ENCODE results near the gene STRN4. TPM values are rescaled to one million over a fixed set of nuclear protein-coding genes. Genes with fewer than 3 reads are reported as not detected.

Gene STRN4
- total and polyA plus RNA-seq, 8 donors, result 54.2 to 97.9 (median 79.0) TPM

DNA sequence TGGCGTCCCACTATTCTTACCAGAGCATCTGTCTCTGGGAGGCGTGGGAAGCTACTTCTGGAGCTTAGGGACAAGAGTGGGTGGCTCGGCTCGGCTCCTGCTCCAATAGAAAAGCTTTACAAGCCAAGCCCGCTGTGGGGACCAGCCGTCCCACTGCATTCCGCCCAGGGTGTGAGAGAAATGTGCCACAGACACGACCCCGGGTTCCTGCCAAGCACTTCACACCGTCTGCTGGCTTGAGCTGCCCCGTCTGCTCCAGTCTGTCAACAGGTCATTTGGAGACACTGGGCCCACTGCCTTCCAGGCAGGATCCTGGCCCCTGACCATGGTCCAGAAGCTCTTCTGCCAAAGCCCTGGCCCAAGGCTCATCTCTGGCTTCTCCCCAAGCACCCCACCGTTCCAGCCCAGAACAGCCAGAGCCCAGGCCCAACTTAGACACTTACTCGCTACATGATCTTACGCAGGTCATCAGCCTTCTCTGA, 6.9 kb downstream of the STRN4 start:
- no peak overlapping the region for H3K4me3 ChIP-seq
- TF ChIP-seq, protein P1, sequence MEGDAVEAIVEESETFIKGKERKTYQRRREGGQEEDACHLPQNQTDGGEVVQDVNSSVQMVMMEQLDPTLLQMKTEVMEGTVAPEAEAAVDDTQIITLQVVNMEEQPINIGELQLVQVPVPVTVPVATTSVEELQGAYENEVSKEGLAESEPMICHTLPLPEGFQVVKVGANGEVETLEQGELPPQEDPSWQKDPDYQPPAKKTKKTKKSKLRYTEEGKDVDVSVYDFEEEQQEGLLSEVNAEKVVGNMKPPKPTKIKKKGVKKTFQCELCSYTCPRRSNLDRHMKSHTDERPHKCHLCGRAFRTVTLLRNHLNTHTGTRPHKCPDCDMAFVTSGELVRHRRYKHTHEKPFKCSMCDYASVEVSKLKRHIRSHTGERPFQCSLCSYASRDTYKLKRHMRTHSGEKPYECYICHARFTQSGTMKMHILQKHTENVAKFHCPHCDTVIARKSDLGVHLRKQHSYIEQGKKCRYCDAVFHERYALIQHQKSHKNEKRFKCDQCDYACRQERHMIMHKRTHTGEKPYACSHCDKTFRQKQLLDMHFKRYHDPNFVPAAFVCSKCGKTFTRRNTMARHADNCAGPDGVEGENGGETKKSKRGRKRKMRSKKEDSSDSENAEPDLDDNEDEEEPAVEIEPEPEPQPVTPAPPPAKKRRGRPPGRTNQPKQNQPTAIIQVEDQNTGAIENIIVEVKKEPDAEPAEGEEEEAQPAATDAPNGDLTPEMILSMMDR (IDR thresholded peaks at IDR 0.05), result no peak
- no peak for ATAC-seq
- DNase-seq, result peak in 3 of 4 donors; percentile 54 to 76 (median 64)
- peaks cover 0 to 54% of the 10 kb centered on the region in 2 donors for H3K36me3 ChIP-seq
- intact Hi-C loops (cut with DNase I), result no loop called here
- no peak overlapping the region for H3K27ac ChIP-seq
- peaks cover 0 to 79% of the 10 kb centered on the region in 2 donors for H3K4me1 ChIP-seq
- no peaks in the 10 kb centered on the region for H3K27me3 ChIP-seq
- H3K9me3 ChIP-seq, result no peaks in the 10 kb centered on the region

DNA sequence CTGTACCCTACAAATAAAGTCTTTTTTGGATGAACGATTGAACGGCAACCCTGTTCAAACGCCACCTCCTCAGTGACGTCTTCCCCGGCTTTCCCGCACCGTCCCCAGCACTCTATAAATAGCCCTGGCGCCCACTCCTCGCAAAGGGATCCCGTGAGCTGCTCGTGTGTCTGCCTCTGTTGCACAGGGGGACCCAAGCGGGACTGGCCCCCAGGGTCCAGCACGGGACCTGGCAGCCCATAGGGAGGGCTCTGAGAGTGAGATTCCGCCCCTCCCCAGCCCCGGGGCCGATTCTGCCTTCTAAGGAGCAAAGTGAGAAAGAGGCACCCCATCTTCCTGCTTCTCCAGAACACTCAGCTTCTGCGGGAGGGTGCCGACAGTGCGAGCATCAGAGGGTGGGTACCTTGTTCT, 8.5 kb downstream of the STRN4 start:
- Histone ChIP-seq H3K4me3 (no peak overlapping the region), H3K36me3 (peaks cover 0 to 67% of the 10 kb centered on the region in 2 donors), H3K27me3 (no peaks in the 10 kb centered on the region), H3K9me3 (no peaks in the 10 kb centered on the region), H3K27ac (no peak overlapping the region), H3K4me1 (peaks cover 2 to 77% of the 10 kb centered on the region in 2 donors)
- intact Hi-C loops (cut with DNase I), result no loop called here
- TF ChIP-seq, protein P1 (IDR thresholded peaks at IDR 0.05), result no peak
- peak in 1 of 4 donors; percentile 50 for DNase-seq
- no peak for ATAC-seq

DNA sequence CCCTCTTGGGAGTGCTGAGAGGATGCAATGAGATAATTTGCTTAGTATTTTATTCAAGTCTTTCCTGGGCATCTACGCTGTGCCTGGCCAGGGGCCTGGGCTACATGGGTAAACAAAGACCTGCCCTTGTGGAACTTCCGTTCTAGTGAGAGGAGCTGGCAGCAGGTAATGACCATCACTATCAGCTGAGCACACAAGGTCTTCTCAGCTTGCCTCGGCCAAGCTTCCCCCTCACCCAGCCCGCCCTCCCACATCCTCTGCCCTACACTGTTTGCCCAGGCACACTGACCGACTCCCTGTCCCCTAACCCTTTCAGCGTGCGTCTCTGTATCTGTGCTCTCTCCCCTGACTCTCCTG, 9.0 kb downstream of the STRN4 start:
- Histone ChIP-seq H3K9me3 (no peaks in the 10 kb centered on the region), H3K36me3 (peaks cover 0 to 70% of the 10 kb centered on the region in 2 donors), H3K4me1 (peaks cover 4 to 77% of the 10 kb centered on the region in 2 donors), H3K27ac (peak overlapping the region in 1 of 2 donors; percentile 0), H3K4me3 (no peak overlapping the region), H3K27me3 (no peaks in the 10 kb centered on the region)
- TF ChIP-seq, protein P1 (IDR thresholded peaks at IDR 0.05), result no peak
- intact Hi-C loops (cut with DNase I), result no loop called here
- ATAC-seq (no peak), DNase-seq (no peak)

DNA sequence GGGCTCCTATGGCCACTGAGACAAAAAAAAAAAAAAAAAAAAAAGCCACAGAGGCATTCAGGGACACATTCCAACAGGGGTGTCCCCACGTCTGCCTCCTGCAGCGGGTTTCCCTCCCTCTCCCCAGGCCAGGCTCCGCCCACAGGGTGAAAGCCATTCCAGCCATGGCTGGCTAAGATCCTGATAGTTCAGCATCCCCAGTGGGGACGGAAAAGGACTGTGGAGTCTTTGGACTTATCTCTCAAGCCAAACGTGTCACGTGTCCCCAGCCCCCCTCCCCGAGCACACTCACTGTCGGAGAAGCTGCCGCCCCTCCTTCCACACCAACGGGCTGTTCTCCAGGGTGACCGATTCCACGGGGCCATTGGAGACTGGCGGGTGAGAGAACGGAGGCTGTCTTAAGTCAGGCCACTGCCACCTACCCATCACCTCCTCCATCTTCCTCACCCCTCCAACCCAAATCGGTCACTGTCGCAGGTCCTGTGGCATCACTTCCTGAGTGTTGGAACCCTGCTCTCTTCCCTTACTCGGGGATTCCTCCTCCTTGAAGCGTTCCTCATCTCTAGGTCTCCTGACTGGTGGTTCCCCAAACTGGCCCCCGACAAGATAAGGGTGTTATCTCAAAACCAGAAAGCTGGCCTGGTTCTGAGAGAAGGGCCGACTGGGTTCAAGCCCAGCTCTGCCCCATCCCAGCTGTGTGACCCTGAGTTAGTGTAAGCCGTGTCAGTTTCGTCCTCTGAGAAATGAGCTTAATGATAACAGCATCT, 9.5 kb downstream of the STRN4 start:
- Histone ChIP-seq H3K27me3 (no peaks in the 10 kb centered on the region), H3K4me3 (no peak overlapping the region), H3K9me3 (no peaks in the 10 kb centered on the region), H3K4me1 (peaks cover 6 to 77% of the 10 kb centered on the region in 2 donors), H3K27ac (peak overlapping the region in 1 of 2 donors; percentile 0), H3K36me3 (peaks cover 0 to 66% of the 10 kb centered on the region in 2 donors)
- ATAC-seq (no peak), DNase-seq (peak in 2 of 4 donors; percentile 33 to 68)
- TF ChIP-seq, protein P1 (IDR thresholded peaks at IDR 0.05), result no peak
- intact Hi-C loops (cut with DNase I), result no loop called here

DNA sequence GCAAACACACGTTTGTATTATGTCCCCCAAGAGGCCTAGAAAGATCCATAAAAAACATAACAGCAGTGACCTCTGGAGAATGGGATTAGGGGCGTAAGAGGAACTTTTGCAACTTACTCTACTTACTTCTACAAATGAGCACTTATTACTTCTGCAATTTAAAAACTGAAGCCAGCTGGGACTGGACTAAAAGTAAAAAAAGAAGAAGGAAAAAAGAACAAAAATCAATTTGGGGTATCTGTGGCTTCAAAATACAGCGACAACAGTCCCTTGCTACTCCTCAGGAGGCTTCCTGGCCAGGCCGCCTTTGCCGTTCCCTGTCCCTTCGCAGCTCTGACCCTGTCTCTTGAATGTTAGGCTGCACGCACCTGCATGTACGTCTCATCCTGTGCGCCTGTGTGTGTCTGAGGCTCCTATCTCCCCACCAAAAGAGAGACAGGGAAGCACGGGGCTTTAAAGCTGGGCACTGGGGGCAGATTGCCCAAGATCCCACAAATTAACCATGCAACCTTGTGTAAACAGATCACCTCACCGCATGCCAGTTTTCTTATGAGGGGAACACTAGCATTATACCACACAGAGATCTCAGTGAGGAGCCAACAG, 12.5 kb downstream of the STRN4 start:
- H3K9me3 ChIP-seq, result no peaks in the 10 kb centered on the region
- H3K36me3 ChIP-seq, result peaks cover 0 to 85% of the 10 kb centered on the region in 2 donors
- DNase-seq (peak in 1 of 4 donors; percentile 70), ATAC-seq (no peak)
- intact Hi-C loops (cut with DNase I), result no loop called here
- H3K27ac ChIP-seq, result peak overlapping the region; percentile 49 to 94
- peaks cover 6 to 89% of the 10 kb centered on the region in 2 donors for H3K4me1 ChIP-seq
- TF ChIP-seq, protein P1 (IDR thresholded peaks at IDR 0.05), result no peak
- H3K4me3 ChIP-seq, result no peak overlapping the region
- H3K27me3 ChIP-seq, result no peaks in the 10 kb centered on the region

Data from left lung (tissue), 10 donors.